CD4-positive, alpha-beta T cell (primary cell): ENCODE data around the gene RUNX1. TPM values are rescaled to one million over a fixed set of nuclear protein-coding genes. Genes with fewer than 3 reads are reported as not detected.

Experiments
- ATAC-seq: fragments of 200-7000 bp; cut with Tn5 transposase; one replicate; pipeline ENCODE4 v1.10.0; 2022; ENCODE audit warnings: mild to moderate bottlenecking; ENCODE audit not compliant: poor library complexity
- CTCF ChIA-PET: fragments of 350-600 bp; sonication (Branson Sonifier 250); formaldehyde crosslinking; loops from one replicate; lab custom pipeline; 2021; ENCODE audit warnings: antibody characterized with exemption, inconsistent platforms; lab: Charles Lee
- POLR2A ChIA-PET: fragments of 350-600 bp; sonication (Branson Sonifier 250); formaldehyde crosslinking; loops from one replicate; lab custom pipeline; 2021; ENCODE audit warnings: antibody characterized with exemption, inconsistent platforms; lab: Charles Lee
- DNase-seq, 14 experiments: peaks; one replicate each; pipeline ENCODE4 v3.0.0-alpha.2; 2013 to 2020; ENCODE audit warnings: mixed read lengths in 2 of 14
- H3K27ac ChIP-seq, 2 donors: one replicate each; pipeline versions ENCODE4 v1.5.1 to v1.7.0; 2013; ENCODE audit warnings: low read length in 2 of 2, low read depth in 1 of 2, mild to moderate bottlenecking in 1 of 2
- H3K27me3 ChIP-seq, 2 experiments: 1 replicate in 1 of 2; 2 replicates in 1 of 2; pipeline versions ENCODE4 v1.6.1 to v1.7.0; 2013; ENCODE audit warnings: low read length in 2 of 2, control low read depth in 1 of 2, mild to moderate bottlenecking in 1 of 2, moderate library complexity in 1 of 2; ENCODE audit not compliant: insufficient read depth in 2 of 2, control insufficient read depth in 1 of 2
- H3K36me3 ChIP-seq: one replicate; pipeline ENCODE4 v1.6.1; 2013; ENCODE audit warnings: low read length, control low read depth; ENCODE audit not compliant: insufficient read depth
- H3K4me1 ChIP-seq: one replicate; pipeline ENCODE4 v1.6.1; 2013; ENCODE audit warnings: low read length, control low read depth; ENCODE audit not compliant: insufficient read depth
- H3K4me3 ChIP-seq: one replicate; pipeline ENCODE4 v1.5.1; 2013; ENCODE audit warnings: mild to moderate bottlenecking, low read length, moderate library complexity
- H3K9me3 ChIP-seq, 2 experiments: 1 replicate in 1 of 2; 2 replicates in 1 of 2; pipeline versions ENCODE4 v1.6.1 to v1.7.0; 2013; ENCODE audit warnings: low read length in 2 of 2, mild to moderate bottlenecking in 2 of 2, control low read depth in 1 of 2, moderate library complexity in 1 of 2; ENCODE audit not compliant: control insufficient read depth in 1 of 2, insufficient read depth in 1 of 2
- H3K27ac Mint-ChIP-seq: one replicate; pipeline ENCODE4 v1.8.0; 2020; ENCODE audit warnings: mixed read lengths
- H3K27me3 Mint-ChIP-seq: one replicate; pipeline ENCODE4 v1.8.0; 2021; ENCODE audit warnings: mixed read lengths
- H3K36me3 Mint-ChIP-seq: one replicate; pipeline ENCODE4 v1.8.0; 2021; ENCODE audit warnings: low read depth, mixed read lengths
- H3K4me1 Mint-ChIP-seq: one replicate; pipeline ENCODE4 v1.8.0; 2021; ENCODE audit warnings: low read depth, mixed read lengths
- H3K4me3 Mint-ChIP-seq: one replicate; pipeline ENCODE4 v1.8.0; 2020; ENCODE audit warnings: mild to moderate bottlenecking, mixed read lengths
- H3K9me3 Mint-ChIP-seq: one replicate; pipeline ENCODE4 v1.8.0; 2020; ENCODE audit warnings: mixed read lengths
- intact Hi-C, 2 experiments: fragments of 100-400 bp; cut with DNase I in 1 of 2; cut with micrococcal nuclease in 1 of 2; formaldehyde crosslinking; loops; one replicate each; pipeline versions ENCODE4 v1.15.1 to v1.9.0; 2023 to 2025; cut with DNase I, micrococcal nuclease
- total RNA-seq, 174 experiments: library from RNA in 2 of 174; stranded (reverse) in 2 of 174; gene quantifications; one replicate each; pipeline ENCODE4 v1.2.3 and lab custom pipeline; 2021 to 2026
- TF ChIP-seq, protein P1 (sequence below): fragments of 200-600 bp; IDR thresholded peaks from one replicate; pipeline ENCODE4 v1.8.0; 2022; ENCODE audit warnings: antibody characterized with exemption, mild to moderate bottlenecking

The RUNX1 gene
- total RNA-seq, 2 experiments from 2014 or later = 71.7 to 74.3 TPM

DNA sequence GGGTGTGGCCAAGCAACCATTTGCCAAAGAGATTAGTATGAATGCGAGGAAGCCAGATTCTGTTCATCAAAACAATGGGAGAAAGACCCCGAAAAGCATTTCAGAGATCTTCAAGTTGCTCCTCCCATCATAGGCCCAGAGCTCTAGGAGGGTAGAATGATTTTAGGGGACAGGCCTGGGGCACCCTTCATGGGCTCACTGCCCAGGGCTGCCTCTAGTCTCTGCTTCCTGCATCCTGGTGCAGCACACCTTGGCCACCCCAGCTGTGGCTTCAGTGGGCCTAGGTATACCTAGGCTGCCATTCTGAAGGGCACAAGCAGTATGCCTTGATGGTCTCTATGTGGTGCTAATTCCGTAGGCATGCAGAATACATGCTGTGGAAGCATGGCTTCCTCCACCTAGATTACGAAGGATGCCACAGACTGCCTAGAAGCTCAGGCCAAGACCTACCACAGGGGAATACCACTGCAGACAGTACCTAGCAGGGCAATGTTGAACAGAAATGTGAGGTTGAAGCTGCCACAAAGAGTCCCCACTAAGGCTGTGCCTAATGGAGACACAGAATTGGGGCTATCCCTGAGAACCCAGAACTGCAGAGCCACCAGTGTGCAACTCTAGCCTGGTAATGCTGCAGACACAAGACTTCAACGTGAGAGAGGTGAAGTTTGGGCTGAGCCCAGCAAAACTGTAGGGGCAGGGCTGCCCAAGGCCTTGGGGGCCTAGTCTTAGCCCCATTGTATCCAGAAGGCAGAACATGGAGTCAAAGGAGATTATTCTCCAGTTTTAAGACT, 221.5 kb downstream of the RUNX1 start:
- Mint-ChIP-seq H3K36me3 (peaks cover 96% of the 10 kb centered on the region), H3K4me1 (peaks cover 15% of the 10 kb centered on the region), H3K27me3 (no peaks in the 10 kb centered on the region), H3K9me3 (no peaks in the 10 kb centered on the region), H3K4me3 (no peak overlapping the region), H3K27ac (no peak overlapping the region)
- Histone ChIP-seq H3K9me3 (peaks cover 4% of the 10 kb centered on the region in 2 experiments), H3K36me3 (peaks cover 91% of the 10 kb centered on the region), H3K4me1 (peaks cover 4% of the 10 kb centered on the region), H3K4me3 (no peak overlapping the region), H3K27me3 (no peaks in the 10 kb centered on the region), H3K27ac (no peak overlapping the region)
- DNase-seq = no peak
- TF ChIP-seq, protein P1, sequence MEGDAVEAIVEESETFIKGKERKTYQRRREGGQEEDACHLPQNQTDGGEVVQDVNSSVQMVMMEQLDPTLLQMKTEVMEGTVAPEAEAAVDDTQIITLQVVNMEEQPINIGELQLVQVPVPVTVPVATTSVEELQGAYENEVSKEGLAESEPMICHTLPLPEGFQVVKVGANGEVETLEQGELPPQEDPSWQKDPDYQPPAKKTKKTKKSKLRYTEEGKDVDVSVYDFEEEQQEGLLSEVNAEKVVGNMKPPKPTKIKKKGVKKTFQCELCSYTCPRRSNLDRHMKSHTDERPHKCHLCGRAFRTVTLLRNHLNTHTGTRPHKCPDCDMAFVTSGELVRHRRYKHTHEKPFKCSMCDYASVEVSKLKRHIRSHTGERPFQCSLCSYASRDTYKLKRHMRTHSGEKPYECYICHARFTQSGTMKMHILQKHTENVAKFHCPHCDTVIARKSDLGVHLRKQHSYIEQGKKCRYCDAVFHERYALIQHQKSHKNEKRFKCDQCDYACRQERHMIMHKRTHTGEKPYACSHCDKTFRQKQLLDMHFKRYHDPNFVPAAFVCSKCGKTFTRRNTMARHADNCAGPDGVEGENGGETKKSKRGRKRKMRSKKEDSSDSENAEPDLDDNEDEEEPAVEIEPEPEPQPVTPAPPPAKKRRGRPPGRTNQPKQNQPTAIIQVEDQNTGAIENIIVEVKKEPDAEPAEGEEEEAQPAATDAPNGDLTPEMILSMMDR = no peak
- POLR2A ChIA-PET = no interaction called here
- ATAC-seq = no peak
- intact Hi-C loops = no loop called here
- CTCF ChIA-PET = no interaction called here

DNA sequence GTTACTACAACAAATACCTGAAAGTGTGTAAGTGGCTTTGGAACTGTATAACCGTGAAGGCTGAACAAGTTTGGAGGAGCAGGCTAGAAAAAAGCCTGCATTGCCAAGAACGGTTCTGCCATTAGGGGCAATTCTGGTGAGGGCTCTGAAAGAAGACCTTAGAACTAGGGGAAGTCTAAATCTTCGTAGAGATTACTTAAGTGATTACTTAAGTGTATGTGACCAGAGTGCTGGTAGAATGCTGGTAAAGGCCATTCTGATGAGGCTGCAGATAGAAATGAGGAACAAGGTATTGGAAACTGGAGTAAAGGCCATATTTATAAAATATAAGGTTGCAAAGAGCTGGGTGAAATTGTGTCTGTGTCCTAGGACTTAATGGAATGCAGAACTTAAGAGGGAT, 222.3 kb downstream of the RUNX1 start:
- Mint-ChIP-seq H3K36me3 (peaks cover 96% of the 10 kb centered on the region), H3K27me3 (no peaks in the 10 kb centered on the region), H3K4me1 (peaks cover 15% of the 10 kb centered on the region), H3K27ac (no peak overlapping the region), H3K9me3 (no peaks in the 10 kb centered on the region), H3K4me3 (no peak overlapping the region)
- Histone ChIP-seq H3K4me3 (no peak overlapping the region), H3K9me3 (peaks cover 4% of the 10 kb centered on the region in 2 experiments), H3K4me1 (peaks cover 4% of the 10 kb centered on the region), H3K27ac (no peak overlapping the region), H3K36me3 (peaks cover 91% of the 10 kb centered on the region), H3K27me3 (no peaks in the 10 kb centered on the region)
- DNase-seq (no peak), ATAC-seq (no peak)
- POLR2A ChIA-PET = no interaction called here
- intact Hi-C loops = no loop called here
- CTCF ChIA-PET = no interaction called here
- TF ChIP-seq, protein P1 = no peak

DNA sequence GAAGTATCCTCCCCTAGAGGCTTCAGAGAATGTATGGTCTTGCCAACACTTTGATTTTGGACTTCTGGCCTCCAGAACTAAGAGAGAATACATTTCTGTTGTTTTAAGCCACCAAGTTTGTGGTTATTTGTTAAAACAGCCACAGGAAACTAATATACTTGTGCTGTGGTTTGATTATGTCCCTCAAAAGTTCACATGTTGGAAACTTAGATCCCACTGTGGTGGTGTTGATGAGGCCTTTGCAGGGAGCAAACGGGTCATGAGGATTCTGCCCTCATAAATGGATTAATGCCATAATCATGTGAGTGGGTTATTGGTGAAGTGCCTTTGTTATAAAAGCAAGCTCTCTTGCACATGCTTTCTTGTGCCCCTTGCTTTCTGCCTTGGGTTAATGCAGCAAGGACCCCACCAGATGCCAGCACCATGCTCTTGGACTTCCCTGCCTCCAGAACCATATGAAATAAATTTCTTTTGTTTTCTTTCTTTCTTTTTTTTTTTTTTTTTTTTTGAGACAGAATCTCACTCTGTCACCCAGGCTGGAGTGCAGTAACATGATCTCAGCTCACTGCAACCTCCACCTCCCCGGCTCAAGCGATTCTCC, 223.1 kb downstream of the RUNX1 start:
- H3K4me3 Mint-ChIP-seq = no peak overlapping the region

More for the DNA sequence above, 223.1 kb downstream of the RUNX1 start:
- DNase-seq (no peak), ATAC-seq (no peak)
- Mint-ChIP-seq H3K36me3 (peaks cover 96% of the 10 kb centered on the region), H3K27me3 (no peaks in the 10 kb centered on the region), H3K4me1 (peaks cover 15% of the 10 kb centered on the region), H3K27ac (no peak overlapping the region), H3K9me3 (no peaks in the 10 kb centered on the region)
- Histone ChIP-seq H3K36me3 (peaks cover 92% of the 10 kb centered on the region), H3K9me3 (peaks cover 4% of the 10 kb centered on the region in 2 experiments), H3K27me3 (no peaks in the 10 kb centered on the region), H3K4me3 (no peak overlapping the region), H3K4me1 (peaks cover 4% of the 10 kb centered on the region), H3K27ac (no peak overlapping the region)
- TF ChIP-seq, protein P1 = no peak
- ChIA-PET POLR2A (no interaction called here), CTCF (no interaction called here)
- intact Hi-C loops = no loop called here
